GM12801 (cell line): ENCODE measurements around the gene TUBGCP5.

Experiments
- TF ChIP-seq, protein P1 (sequence below): IDR thresholded peaks from one replicate; pipeline ENCODE4 v1.5.1; 2011; ENCODE audit warnings: control low read depth; ENCODE audit not compliant: insufficient read length; ENCODE audit errors: extremely low read depth

TUBGCP5 gene

DNA sequence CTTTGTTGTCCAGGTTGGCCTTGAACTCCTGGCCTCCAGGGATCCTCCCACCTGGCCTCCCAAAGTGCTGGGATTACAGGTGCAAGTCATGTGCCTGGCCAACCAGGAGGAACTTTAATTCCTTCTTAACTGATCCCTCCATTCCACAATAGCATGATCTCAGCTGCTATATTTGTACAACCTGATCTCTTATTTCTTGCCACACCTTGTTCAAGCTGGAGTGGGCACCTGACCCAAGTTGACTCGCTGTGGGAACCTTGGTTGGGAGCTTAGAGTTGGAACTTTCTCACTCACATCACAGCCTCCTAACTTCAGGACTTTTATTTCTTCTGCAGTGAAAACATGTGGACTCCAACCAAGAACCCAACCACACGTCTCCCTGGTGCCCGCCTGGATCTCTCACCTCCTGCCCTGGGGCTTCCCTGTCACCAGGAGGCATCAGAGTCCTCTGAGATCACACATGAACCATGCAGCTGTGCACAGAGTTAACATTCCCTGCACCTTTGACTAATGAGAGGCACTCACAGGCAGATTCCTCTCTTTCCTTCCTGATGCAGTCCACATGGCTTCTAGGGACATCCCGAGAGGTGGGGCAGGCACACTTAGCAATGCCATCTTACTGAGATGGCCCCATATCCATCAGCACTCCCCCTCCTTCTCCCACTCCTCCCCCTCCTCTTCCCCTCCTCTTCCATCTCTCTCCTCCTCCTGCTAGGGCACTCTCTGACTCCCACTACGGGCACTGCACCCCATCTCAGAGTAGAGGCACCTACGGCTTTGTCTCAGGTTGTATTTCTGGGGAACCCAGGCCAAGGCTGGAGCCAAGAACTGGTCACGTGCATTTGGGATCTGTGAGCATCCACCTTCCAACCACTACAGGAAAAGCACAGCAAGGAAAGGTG is 49.5 kb downstream of the TUBGCP5 start:
- TF ChIP-seq, protein P1, sequence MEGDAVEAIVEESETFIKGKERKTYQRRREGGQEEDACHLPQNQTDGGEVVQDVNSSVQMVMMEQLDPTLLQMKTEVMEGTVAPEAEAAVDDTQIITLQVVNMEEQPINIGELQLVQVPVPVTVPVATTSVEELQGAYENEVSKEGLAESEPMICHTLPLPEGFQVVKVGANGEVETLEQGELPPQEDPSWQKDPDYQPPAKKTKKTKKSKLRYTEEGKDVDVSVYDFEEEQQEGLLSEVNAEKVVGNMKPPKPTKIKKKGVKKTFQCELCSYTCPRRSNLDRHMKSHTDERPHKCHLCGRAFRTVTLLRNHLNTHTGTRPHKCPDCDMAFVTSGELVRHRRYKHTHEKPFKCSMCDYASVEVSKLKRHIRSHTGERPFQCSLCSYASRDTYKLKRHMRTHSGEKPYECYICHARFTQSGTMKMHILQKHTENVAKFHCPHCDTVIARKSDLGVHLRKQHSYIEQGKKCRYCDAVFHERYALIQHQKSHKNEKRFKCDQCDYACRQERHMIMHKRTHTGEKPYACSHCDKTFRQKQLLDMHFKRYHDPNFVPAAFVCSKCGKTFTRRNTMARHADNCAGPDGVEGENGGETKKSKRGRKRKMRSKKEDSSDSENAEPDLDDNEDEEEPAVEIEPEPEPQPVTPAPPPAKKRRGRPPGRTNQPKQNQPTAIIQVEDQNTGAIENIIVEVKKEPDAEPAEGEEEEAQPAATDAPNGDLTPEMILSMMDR, result no peak

DNA sequence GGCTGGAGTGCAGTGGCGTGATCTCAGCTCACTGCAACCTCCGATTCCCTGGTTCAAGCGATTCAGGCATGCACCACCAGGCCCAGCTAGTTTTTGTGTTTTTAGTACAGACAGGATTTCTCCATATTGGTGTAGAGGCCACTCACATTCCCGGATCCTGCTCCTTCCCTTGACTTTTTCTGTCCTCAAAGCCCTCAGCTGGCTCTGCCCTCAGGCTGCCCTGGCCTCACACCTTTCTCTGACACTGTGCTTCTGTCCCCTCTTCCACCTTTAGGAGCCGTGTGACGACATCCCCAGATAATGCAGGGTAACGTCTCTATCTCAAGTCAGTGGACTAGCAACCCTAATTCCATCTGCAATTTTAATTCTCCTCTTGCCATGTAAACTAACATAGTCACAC is 50.6 kb downstream of the TUBGCP5 start:
- TF ChIP-seq, protein P1, result no peak

DNA sequence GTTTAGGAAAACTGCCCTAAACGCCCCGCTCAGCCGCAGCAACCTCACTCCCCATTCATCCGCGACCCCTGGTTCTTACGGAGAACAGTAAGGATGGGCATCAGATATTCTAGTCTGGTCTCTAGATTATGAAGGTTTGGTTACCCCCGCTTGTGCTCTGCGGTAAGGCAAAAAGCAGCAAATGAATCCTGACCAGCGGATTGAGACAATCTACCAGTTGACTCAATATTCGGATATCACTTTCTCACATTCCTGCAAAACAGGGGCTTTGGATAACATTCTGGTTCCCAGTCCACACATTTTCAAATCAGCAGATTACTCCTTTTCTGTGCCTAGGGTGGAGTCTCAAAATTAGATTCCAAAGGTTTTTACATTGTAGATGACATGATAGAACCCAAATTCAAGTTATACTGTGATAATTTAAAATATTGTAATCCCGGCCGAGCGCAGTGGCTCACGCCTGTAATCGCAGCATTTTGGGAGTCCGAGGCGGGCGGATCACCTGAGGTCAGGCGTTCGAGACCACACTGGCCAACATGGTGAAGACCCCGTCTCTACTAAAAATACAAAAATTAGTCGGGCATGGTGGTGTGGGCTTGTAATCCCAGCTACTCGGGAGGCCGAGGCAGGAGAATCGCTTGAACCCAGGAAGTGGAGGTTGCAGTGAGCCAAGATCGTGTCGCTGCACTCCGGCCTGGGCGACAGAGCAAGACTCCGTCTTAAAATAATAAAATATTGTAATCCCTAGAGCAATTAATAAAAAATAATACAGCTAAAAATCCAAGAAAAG is 58.1 kb downstream of the TUBGCP5 start:
- TF ChIP-seq, protein P1, result no peak

DNA sequence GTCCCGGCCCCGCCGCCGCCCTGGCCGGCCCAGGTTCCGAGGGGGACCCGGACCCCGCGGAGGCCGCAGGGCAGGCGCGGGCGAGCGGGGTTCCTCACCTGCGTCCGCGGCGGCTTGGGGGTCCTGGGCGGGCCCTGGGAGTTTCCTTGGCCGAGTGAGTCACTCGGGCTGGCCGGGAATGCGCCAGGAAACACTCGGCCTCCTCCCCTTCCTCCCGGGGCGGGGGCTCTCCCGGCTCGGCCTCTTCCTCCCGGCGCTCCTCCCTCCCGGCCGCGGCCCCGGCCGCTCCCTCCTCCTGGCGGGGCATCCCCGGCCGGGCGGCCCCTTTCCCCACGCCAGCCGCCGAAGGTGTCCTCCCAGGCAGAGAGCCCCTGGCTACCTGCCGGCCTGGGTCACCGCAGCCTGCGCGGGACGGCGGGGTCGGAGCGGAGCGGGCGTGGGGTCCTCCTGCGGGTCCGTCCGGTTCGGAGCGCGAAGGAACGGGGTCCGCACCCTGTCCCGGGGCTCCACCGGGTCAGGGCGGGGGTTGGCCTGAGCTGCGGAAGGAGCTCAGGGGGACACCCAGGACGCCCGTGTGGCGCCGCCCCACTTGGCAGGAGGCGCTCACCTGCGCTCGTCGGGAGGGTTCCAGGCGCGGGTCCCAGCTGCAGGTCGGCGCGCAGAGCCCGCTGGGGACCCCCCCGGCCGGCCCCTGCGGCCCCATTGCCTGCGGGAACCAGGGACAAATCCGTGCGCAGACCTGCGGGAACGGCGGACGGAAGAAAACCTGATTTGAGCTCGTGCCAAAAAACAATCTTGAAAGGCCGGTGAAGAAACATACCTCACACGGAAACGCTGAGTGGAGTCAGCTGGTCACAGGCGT is 58.9 kb downstream of the TUBGCP5 start, which contains the start of gene CYFIP1:
CYFIP1 (minus strand) TSS at position 180 of the 862 bp plus-strand sequence. CDS start 33,083 bp downstream, outside the sequence.
- TF ChIP-seq, protein P1, result no peak

DNA sequence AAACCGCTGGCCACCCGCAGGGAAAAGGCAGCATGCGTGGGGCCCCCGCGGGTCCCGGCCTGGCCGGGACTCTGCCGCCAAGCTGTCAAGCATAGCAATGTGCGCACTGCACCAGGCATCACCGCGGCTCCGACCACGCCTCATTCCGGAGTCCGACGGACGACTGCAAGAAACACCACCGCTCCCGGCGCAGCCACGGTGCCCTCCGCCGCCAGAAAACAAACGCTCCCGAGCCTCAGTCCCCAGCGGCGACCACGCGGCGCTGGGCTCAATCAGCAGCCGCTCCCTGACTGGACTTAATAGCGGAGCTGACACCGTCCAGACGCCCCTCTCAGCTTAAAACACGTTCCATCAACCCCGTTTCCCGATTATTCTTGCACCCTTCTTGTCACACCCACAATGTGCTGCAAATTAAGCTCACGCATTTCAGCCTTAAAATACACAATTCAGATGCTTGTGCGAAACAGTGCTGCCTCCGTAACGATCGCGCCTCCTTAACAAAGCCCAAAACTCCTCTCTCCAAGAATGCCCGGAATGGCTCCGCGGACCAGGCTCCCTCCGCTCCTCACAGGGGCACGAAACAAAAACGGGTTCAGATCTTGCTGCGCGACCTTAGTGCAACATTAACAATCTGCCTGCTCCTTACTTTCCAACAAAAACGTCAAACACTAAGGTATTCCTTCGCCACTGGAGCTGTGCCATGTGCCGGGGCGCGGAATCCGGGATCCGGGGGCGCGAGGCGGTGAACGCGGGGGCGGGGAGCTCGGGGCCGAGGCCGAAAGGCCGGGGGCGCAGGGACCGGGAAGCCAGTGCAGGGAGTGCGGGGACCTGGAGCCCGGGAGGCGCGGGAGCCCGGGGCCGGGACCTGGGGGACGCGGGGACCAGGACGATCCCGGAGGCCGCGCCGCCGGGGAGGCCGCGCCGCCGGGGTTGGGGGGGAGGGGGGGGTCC is 59.9 kb downstream of the TUBGCP5 start:
- TF ChIP-seq, protein P1, result no peak

DNA sequence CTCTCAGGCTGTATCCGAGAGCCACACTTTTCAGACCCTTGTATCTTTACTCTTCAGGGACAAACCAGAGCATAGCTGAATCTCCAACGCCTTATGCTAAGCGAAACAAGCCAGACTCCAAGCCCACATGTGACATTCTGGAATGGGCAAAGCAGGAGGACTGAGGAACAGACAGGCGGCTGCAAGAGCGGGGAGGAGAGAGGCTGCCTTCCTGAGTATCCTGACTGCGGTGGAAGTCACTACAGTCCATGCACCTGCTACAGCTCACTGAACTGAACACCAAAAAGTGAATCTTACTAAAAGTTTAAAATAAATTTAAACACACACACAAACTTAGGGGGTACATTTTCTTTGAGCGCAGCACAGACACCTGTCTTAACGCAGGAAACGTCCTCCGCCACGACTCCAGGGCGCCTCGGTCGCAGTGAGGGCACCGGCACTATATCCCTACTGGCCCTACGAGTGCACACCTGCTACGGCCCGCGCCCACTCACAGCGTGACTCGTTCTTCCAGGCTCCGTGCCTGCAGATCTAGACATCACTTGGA is 60.6 kb downstream of the TUBGCP5 start:
- TF ChIP-seq, protein P1, result no peak
